WERI-Rb-1 (cell line): ENCODE measurements around the gene PCTP.
A peak's percentile ranks its signal among the peaks of the same experiment; 100 is the strongest.

Source experiments
- DNase-seq: peaks from one replicate; pipeline ENCODE4 v3.0.0-alpha.2; 2020
- H3K27ac ChIP-seq: fragments of 250-450 bp; sonication (Bioruptor Pico); 2 replicates; pipeline ENCODE4 v1.5.1; 2020; ENCODE audit warnings: mild to moderate bottlenecking, moderate library complexity
- H3K27me3 ChIP-seq: fragments of 250-450 bp; sonication (Bioruptor Pico); 2 replicates; pipeline ENCODE4 v1.5.1; 2021; ENCODE audit warnings: mild to moderate bottlenecking, low read depth, moderate library complexity; ENCODE audit not compliant: insufficient read depth, severe bottlenecking
- H3K36me3 ChIP-seq: fragments of 250-450 bp; sonication (Bioruptor Pico); 2 replicates; pipeline ENCODE4 v1.5.1; 2020; ENCODE audit warnings: mild to moderate bottlenecking, moderate library complexity
- H3K4me3 ChIP-seq: 2 replicates; pipeline ENCODE4 v1.5.1; 2011; ENCODE audit warnings: low read depth, mild to moderate bottlenecking, control low read depth, low read length
- H3K9me3 ChIP-seq: fragments of 250-450 bp; sonication (Bioruptor Pico); 2 replicates; pipeline ENCODE4 v1.5.1; 2021; ENCODE audit warnings: mild to moderate bottlenecking, moderate library complexity; ENCODE audit not compliant: severe bottlenecking
- CTCF ChIP-seq: IDR thresholded peaks from 2 replicates; pipeline ENCODE4 v1.5.1; 2011; ENCODE audit warnings: low read depth, mild to moderate bottlenecking, control low read depth, inconsistent platforms, low read length

Gene PCTP

GRCh38 chr17:55777471-55777971, 26.7 kb downstream of the PCTP start:
- no peak for DNase-seq
- Histone ChIP-seq H3K27me3 (no peaks in the 10 kb centered on the region), H3K4me3 (no peak overlapping the region), H3K36me3 (no peaks in the 10 kb centered on the region), H3K9me3 (no peaks in the 10 kb centered on the region), H3K27ac (no peak overlapping the region)
- no peak for TF ChIP-seq CTCF

- Histone ChIP-seq H3K27ac (no peak overlapping the region), H3K4me3 (no peak overlapping the region), H3K27me3 (no peaks in the 10 kb centered on the region), H3K36me3 (no peaks in the 10 kb centered on the region), H3K9me3 (no peaks in the 10 kb centered on the region)
- TF ChIP-seq CTCF, result no peak
- DNase-seq, result no peak
Measured at GRCh38 chr17:55778389-55779118, 27.7 kb downstream of the PCTP start.

GRCh38 chr17:55783684-55784245, 32.9 kb downstream of the PCTP start:
- Histone ChIP-seq H3K36me3 (no peaks in the 10 kb centered on the region), H3K27ac (no peak overlapping the region), H3K4me3 (no peak overlapping the region), H3K27me3 (no peaks in the 10 kb centered on the region), H3K9me3 (no peaks in the 10 kb centered on the region)
- no peak for TF ChIP-seq CTCF
- peak; percentile 82 for DNase-seq

GRCh38 chr17:55784666-55785065, 33.8 kb downstream of the PCTP start:
- Histone ChIP-seq H3K27me3 (no peaks in the 10 kb centered on the region), H3K4me3 (no peak overlapping the region), H3K9me3 (no peaks in the 10 kb centered on the region), H3K27ac (no peak overlapping the region), H3K36me3 (no peaks in the 10 kb centered on the region)
- TF ChIP-seq CTCF, result no peak
- DNase-seq, result no peak

- Histone ChIP-seq H3K9me3 (no peaks in the 10 kb centered on the region), H3K27ac (no peak overlapping the region), H3K36me3 (no peaks in the 10 kb centered on the region), H3K4me3 (no peak overlapping the region), H3K27me3 (no peaks in the 10 kb centered on the region)
- TF ChIP-seq CTCF, result no peak
- peak; percentile 67 for DNase-seq
Measured at GRCh38 chr17:55785181-55785580, 34.3 kb downstream of the PCTP start.
